IPS-18a (cell line): Measurements from ENCODE around the gene RPEL1.
"Not testable (repeated sequence)": the region's sequence is repeated elsewhere in the genome, so short reads cannot be mapped to it uniquely, and the experiment has no call there.

Experiments used
- H3K27ac ChIP-seq: one replicate; pipeline ENCODE4 v1.5.1; 2013; ENCODE audit warnings: low read length
- H3K27me3 ChIP-seq: one replicate; pipeline ENCODE4 v1.6.1; 2013; ENCODE audit warnings: mild to moderate bottlenecking, low read length; ENCODE audit not compliant: control insufficient read depth, insufficient read depth
- H3K36me3 ChIP-seq: one replicate; pipeline ENCODE4 v1.6.1; 2013; ENCODE audit warnings: low read depth, low read length; ENCODE audit not compliant: control insufficient read depth
- H3K4me1 ChIP-seq: one replicate; pipeline ENCODE4 v1.6.1; 2013; ENCODE audit warnings: low read depth, low read length; ENCODE audit not compliant: control insufficient read depth
- H3K4me3 ChIP-seq: one replicate; pipeline ENCODE4 v1.5.1; 2013; ENCODE audit warnings: low read length
- H3K9ac ChIP-seq: one replicate; pipeline ENCODE4 v1.6.1; 2013; ENCODE audit warnings: mild to moderate bottlenecking, low read length, moderate library complexity
- H3K9me3 ChIP-seq: one replicate; pipeline ENCODE4 v1.6.1; 2013; ENCODE audit warnings: low read depth, low read length; ENCODE audit not compliant: control insufficient read depth

RPEL1 gene

DNA sequence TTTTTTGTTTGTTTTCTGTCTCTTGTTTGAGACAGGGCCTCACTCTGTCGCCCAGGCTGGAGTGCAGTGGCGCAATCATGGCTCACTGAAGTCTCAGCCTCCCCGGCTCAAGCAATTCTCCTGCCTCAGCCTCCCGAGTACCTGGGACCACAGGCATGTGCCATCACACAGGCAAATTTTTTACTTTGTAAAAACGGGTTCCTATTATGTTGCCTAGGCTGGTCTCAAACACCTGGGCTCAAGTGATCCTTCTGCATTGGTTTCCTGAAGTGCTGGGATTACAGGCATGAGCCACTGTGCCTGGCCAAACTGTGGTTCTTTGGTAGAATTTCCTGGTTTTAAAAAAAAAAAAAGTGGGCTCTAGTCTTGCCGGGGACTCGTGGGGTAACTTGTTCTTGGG, at the start of gene RPEL1:
RPEL1 (plus strand) TSS at position 301 of the 400 bp plus-strand sequence. CDS start 110 bp downstream, outside the sequence.
- not testable (repeated sequence) for H3K36me3 ChIP-seq, H3K9me3 ChIP-seq, H3K4me1 ChIP-seq, H3K27ac ChIP-seq, H3K27me3 ChIP-seq, H3K4me3 ChIP-seq, H3K9ac ChIP-seq

- H3K27ac ChIP-seq, result no peak overlapping the region
- peaks cover 12% of the 10 kb centered on the region for H3K27me3 ChIP-seq
- no peak overlapping the region for H3K4me3 ChIP-seq
- H3K36me3 ChIP-seq, result no peaks in the 10 kb centered on the region
- no peak overlapping the region for H3K9ac ChIP-seq
- H3K4me1 ChIP-seq, result peaks cover 14% of the 10 kb centered on the region
- H3K9me3 ChIP-seq, result no peaks in the 10 kb centered on the region
These were observed 49.2 kb upstream of the RPEL1 start for GRCh38 chr10:103196516-103196915.

GRCh38 chr10:103197174-103197573, 48.5 kb upstream of the RPEL1 start:
- Histone ChIP-seq H3K4me3 (no peak overlapping the region), H3K9ac (no peak overlapping the region), H3K36me3 (no peaks in the 10 kb centered on the region), H3K27me3 (peaks cover 12% of the 10 kb centered on the region), H3K27ac (no peak overlapping the region), H3K9me3 (no peaks in the 10 kb centered on the region), H3K4me1 (peaks cover 7% of the 10 kb centered on the region)

DNA sequence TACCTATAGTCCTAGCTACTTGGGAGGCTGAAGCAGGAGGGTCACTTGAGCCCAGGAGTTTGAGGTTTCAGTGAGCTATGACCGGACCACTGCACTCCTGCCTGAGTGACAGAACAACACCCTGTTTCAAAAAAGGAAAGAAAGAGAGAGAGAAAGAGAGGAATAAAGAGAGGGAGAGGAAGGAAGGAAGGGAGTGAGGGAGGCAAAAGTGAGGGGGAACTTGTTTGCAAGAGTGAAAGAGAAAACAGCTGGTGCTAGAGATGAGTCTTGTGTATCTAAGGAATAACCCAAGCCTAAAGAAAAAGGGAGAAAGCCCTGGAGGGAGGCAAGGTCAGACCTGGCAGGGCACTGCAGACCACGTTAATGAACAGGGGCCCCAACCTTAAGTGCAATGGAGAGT, 47.8 kb upstream of the RPEL1 start:
- no peaks in the 10 kb centered on the region for H3K36me3 ChIP-seq
- no peaks in the 10 kb centered on the region for H3K9me3 ChIP-seq
- H3K9ac ChIP-seq, result no peak overlapping the region
- peaks cover 7% of the 10 kb centered on the region for H3K4me1 ChIP-seq
- no peak overlapping the region for H3K4me3 ChIP-seq
- H3K27ac ChIP-seq, result no peak overlapping the region
- peaks cover 12% of the 10 kb centered on the region for H3K27me3 ChIP-seq

DNA sequence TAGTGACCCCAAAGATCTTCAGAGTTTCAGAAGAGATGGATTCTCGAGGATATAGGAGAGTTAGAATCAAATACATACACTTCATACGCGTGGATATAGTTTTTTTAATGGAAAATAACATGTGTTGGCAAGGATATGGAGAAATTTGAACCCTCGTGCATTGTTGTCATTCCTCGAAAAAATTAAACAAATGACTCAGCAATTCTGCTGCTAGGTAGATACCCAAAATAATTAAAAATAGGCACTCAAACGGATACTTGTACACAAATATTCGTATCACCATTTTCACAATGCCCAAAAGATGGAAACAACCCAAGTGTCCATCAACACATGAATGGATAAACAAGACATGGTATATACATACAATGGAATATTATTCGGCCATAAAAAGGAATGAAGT, 47.0 kb upstream of the RPEL1 start:
- no peak overlapping the region for H3K9ac ChIP-seq
- H3K27ac ChIP-seq, result no peak overlapping the region
- peaks cover 5% of the 10 kb centered on the region for H3K4me1 ChIP-seq
- no peak overlapping the region for H3K4me3 ChIP-seq
- no peaks in the 10 kb centered on the region for H3K9me3 ChIP-seq
- H3K36me3 ChIP-seq, result no peaks in the 10 kb centered on the region
- H3K27me3 ChIP-seq, result peaks cover 8% of the 10 kb centered on the region

GRCh38 chr10:103199488-103199887, 46.2 kb upstream of the RPEL1 start:
- no peak overlapping the region for H3K27ac ChIP-seq
- H3K36me3 ChIP-seq, result no peaks in the 10 kb centered on the region
- peaks cover 9% of the 10 kb centered on the region for H3K4me1 ChIP-seq
- H3K9me3 ChIP-seq, result no peaks in the 10 kb centered on the region
- H3K9ac ChIP-seq, result no peak overlapping the region
- H3K4me3 ChIP-seq, result no peak overlapping the region
- H3K27me3 ChIP-seq, result no peaks in the 10 kb centered on the region

- H3K9ac ChIP-seq, result no peak overlapping the region
- no peak overlapping the region for H3K4me3 ChIP-seq
- H3K9me3 ChIP-seq, result no peaks in the 10 kb centered on the region
- no peaks in the 10 kb centered on the region for H3K27me3 ChIP-seq
- H3K4me1 ChIP-seq, result peaks cover 18% of the 10 kb centered on the region
- no peak overlapping the region for H3K27ac ChIP-seq
- H3K36me3 ChIP-seq, result no peaks in the 10 kb centered on the region
These were observed 43.4 kb upstream of the RPEL1 start for GRCh38 chr10:103202319-103202718.

GRCh38 chr10:103203466-103203865, 42.2 kb upstream of the RPEL1 start:
- Histone ChIP-seq H3K9ac (no peak overlapping the region), H3K27ac (no peak overlapping the region), H3K27me3 (no peaks in the 10 kb centered on the region), H3K36me3 (no peaks in the 10 kb centered on the region), H3K4me1 (peaks cover 18% of the 10 kb centered on the region), H3K4me3 (no peak overlapping the region), H3K9me3 (no peaks in the 10 kb centered on the region)

GRCh38 chr10:103204353-103205255, 41.1 kb upstream of the RPEL1 start:
- Histone ChIP-seq H3K27ac (peak overlapping the region; percentile 88), H3K4me1 (peaks cover 18% of the 10 kb centered on the region), H3K9me3 (no peaks in the 10 kb centered on the region), H3K9ac (peak overlapping the region; percentile 48), H3K36me3 (no peaks in the 10 kb centered on the region), H3K27me3 (no peaks in the 10 kb centered on the region), H3K4me3 (peak overlapping the region; percentile 16)

DNA sequence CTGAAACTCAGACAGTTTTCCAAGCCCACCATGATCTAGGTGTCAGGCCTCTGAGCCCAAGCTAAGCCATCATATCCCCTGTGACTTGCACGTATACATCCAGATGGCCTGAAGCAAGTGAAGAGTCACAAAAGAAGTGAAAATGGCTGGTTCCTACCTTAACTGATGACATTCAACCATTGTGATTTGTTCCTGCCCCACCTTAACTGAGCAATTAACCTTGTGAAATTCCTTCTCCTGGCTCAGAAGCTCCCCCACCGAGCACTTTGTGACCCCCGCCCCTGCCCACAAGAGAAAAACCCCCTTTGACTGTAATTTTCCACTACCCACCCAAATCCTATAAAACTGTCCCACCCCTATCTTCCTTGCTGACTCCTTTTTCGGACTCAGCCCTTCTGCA, 40.3 kb upstream of the RPEL1 start:
- Histone ChIP-seq H3K4me3 (peak overlapping the region; percentile 16), H3K9ac (peak overlapping the region; percentile 48), H3K27ac (peak overlapping the region; percentile 88), H3K4me1 (peaks cover 18% of the 10 kb centered on the region)
- H3K36me3 ChIP-seq, H3K27me3 ChIP-seq, H3K9me3 ChIP-seq: not testable (repeated sequence)

DNA sequence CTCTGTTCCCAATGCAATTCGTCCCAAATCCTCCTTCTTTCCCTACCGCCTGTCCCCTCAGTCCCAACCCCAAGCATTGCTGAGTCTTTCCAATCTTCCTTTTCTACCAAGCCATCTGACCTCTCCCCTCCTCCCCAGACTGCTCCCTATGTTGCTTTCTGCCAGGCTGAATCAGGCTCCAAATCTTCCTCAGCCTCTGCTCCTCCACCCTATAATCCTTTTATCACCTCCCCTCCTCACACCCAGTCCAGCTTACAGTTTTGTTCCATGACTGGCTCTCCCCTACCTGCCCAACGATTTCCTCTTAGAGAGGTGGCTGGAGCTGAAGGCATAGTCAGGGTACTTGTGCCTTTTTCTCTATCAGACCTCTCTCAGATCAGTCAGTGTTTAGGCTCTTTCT, 39.0 kb upstream of the RPEL1 start:
- H3K27ac ChIP-seq, H3K9me3 ChIP-seq, H3K27me3 ChIP-seq, H3K9ac ChIP-seq, H3K36me3 ChIP-seq, H3K4me3 ChIP-seq: not testable (repeated sequence)
- H3K4me1 ChIP-seq, result peaks cover 18% of the 10 kb centered on the region

- no peaks in the 10 kb centered on the region for H3K27me3 ChIP-seq
- no peak overlapping the region for H3K9ac ChIP-seq
- no peak overlapping the region for H3K27ac ChIP-seq
- no peaks in the 10 kb centered on the region for H3K9me3 ChIP-seq
- peaks cover 18% of the 10 kb centered on the region for H3K4me1 ChIP-seq
- H3K36me3 ChIP-seq, result no peaks in the 10 kb centered on the region
- no peak overlapping the region for H3K4me3 ChIP-seq
These were observed 38.5 kb upstream of the RPEL1 start for GRCh38 chr10:103207141-103207540.
